Upper lobe of left lung (tissue), 6 donors: ENCODE results near the gene CELF1. TPM values are rescaled to one million over a fixed set of nuclear protein-coding genes. Genes with fewer than 3 reads are reported as not detected.

ENCODE experiments used
- ATAC-seq, 2 donors: fragments of 200-7000 bp; cut with Tn5 transposase; one replicate each; pipeline ENCODE4 v1.9.1; 2022; ENCODE audit warnings: mild to moderate bottlenecking in 2 of 2, moderate library complexity in 2 of 2; ENCODE audit not compliant: low FRiP score in 2 of 2
- DNase-seq, 2 donors: peaks; one replicate each; pipeline ENCODE4 v3.0.0-alpha.2; 2019 to 2020
- H3K27ac ChIP-seq, 4 donors: fragments of 200-600 bp; sonication (generic); one replicate each; pipeline ENCODE4 v1.5.1; 2016 to 2019
- H3K27me3 ChIP-seq, 4 donors: fragments of 200-600 bp; sonication (generic); one replicate each; pipeline ENCODE4 v1.5.1; 2017 to 2019
- H3K36me3 ChIP-seq, 4 donors: fragments of 200-600 bp; sonication (generic); one replicate each; pipeline ENCODE4 v1.5.1; 2016 to 2019
- H3K4me1 ChIP-seq, 4 donors: fragments of 200-600 bp; sonication (generic); one replicate each; pipeline ENCODE4 v1.5.1; 2018 to 2019
- H3K4me3 ChIP-seq, 4 donors: fragments of 200-600 bp; sonication (generic); one replicate each; pipeline ENCODE4 v1.5.1; 2017 to 2019; ENCODE audit warnings: mild to moderate bottlenecking in 2 of 4, moderate library complexity in 1 of 4
- H3K9me3 ChIP-seq, 4 donors: fragments of 200-600 bp; sonication (generic); one replicate each; pipeline ENCODE4 v1.5.1; 2018 to 2019
- CTCF ChIP-seq, 6 experiments: fragments of 450-650 bp in 4 of 6; fragments of 200-600 bp in 2 of 6; sonication (generic) in 2 of 6; IDR thresholded peaks; one replicate each; pipeline ENCODE4 v1.5.1; 2016 to 2019; ENCODE audit warnings: antibody characterized with exemption in 6 of 6
- EP300 ChIP-seq, 4 donors: sonication (generic); formaldehyde crosslinking; IDR thresholded peaks; one replicate each; pipeline ENCODE4 v1.5.1; 2017; ENCODE audit warnings: antibody characterized with exemption in 4 of 4, control low read depth in 2 of 4
- POLR2A ChIP-seq, 4 donors: fragments of 450-650 bp; IDR thresholded peaks; one replicate each; pipeline ENCODE4 v1.5.1; 2016 to 2017; ENCODE audit warnings: antibody characterized with exemption in 4 of 4, mild to moderate bottlenecking in 2 of 4
- POLR2AphosphoS5 ChIP-seq, 2 donors: sonication (generic); formaldehyde crosslinking; IDR thresholded peaks; one replicate each; pipeline ENCODE4 v1.5.1; 2017; ENCODE audit warnings: antibody characterized with exemption in 2 of 2
- WGBS, 2 donors: methylation state at CpG; one replicate each; pipeline ENCODE4 v1.1.5; 2017 to 2018; 5-methylcytosine and 5-hydroxymethylcytosine counted together
- total RNA-seq, 6 donors: library from RNA; depleted of rRNA in 4 of 6; stranded (reverse); fragments of >200 nt in 4 of 6; gene quantifications; one replicate each; pipeline versions ENCODE4 v1.1.0 to v1.2.1, GENCODE V29; 2016 to 2021
- donor health status: DM: no; HTN: no; CAD: no; lungs with moderate emphysema.
- donor health status: DM: no; HTN: yes; CAD: no; lungs with severe emphysema.

The CELF1 gene
- total RNA-seq, 6 donors from 2014 or later = 82.7 to 194 (median 113) TPM

GRCh38 chr11:47591764-47592163 lies 38.8 kb upstream of the CELF1 start:
- peaks cover 0 to 28% (median 13%) of the 10 kb centered on the region in 4 donors for H3K27me3 ChIP-seq
- no peaks in the 10 kb centered on the region for H3K36me3 ChIP-seq
- H3K9me3 ChIP-seq = no peaks in the 10 kb centered on the region
- no peak for DNase-seq
- no peak overlapping the region for H3K4me3 ChIP-seq
- WGBS, 2 donors = 27 to 41% methylated on average over 7 of the region's 7 CpGs
- H3K27ac ChIP-seq = no peak overlapping the region
- ATAC-seq = no peak
- TF ChIP-seq POLR2A (IDR thresholded peaks at IDR 0.05) (no peak), EP300 (IDR thresholded peaks at IDR 0.05) (no peak), POLR2AphosphoS5 (IDR thresholded peaks at IDR 0.05) (no peak), CTCF (IDR thresholded peaks at IDR 0.05) (no peak)
- H3K4me1 ChIP-seq = peaks cover 10 to 27% (median 11%) of the 10 kb centered on the region in 4 donors

GRCh38 chr11:47589977-47590861 lies 37.3 kb upstream of the CELF1 start:
- peaks cover 0 to 28% (median 13%) of the 10 kb centered on the region in 4 donors for H3K27me3 ChIP-seq
- H3K36me3 ChIP-seq = peaks cover 0 to 1% (median 0%) of the 10 kb centered on the region in 4 donors
- H3K4me3 ChIP-seq = peak overlapping the region in 3 of 4 donors; percentile 19 to 39 (median 29)
- no peak overlapping the region for H3K27ac ChIP-seq
- 69 to 70% methylated on average over 90 to 102 of the region's 122 CpGs for WGBS, 2 donors
- H3K4me1 ChIP-seq = peaks cover 10 to 27% (median 11%) of the 10 kb centered on the region in 4 donors
- TF ChIP-seq POLR2AphosphoS5 (IDR thresholded peaks at IDR 0.05) = no peak
- TF ChIP-seq POLR2A (IDR thresholded peaks at IDR 0.05) = no peak
- TF ChIP-seq CTCF (IDR thresholded peaks at IDR 0.05) = no peak
- no peak for TF ChIP-seq EP300 (IDR thresholded peaks at IDR 0.05)
- DNase-seq (peak in 1 of 2 donors; percentile 84), ATAC-seq (no peak)
- no peaks in the 10 kb centered on the region for H3K9me3 ChIP-seq

- no peak for ATAC-seq
These were observed 36.6 kb upstream of the CELF1 start for GRCh38 chr11:47589584-47589976.

GRCh38 chr11:47589118-47589517 lies 36.2 kb upstream of the CELF1 start:
- ATAC-seq (no peak), DNase-seq (no peak)
- Histone ChIP-seq H3K9me3 (no peaks in the 10 kb centered on the region), H3K27ac (no peak overlapping the region), H3K4me1 (peaks cover 7 to 22% (median 8%) of the 10 kb centered on the region in 4 donors), H3K36me3 (peaks cover 0 to 12% (median 10%) of the 10 kb centered on the region in 4 donors), H3K27me3 (peaks cover 0 to 20% (median 10%) of the 10 kb centered on the region in 4 donors), H3K4me3 (peak overlapping the region in 1 of 4 donors; percentile 39)
- TF ChIP-seq POLR2A (IDR thresholded peaks at IDR 0.05) (no peak), EP300 (IDR thresholded peaks at IDR 0.05) (no peak), CTCF (IDR thresholded peaks at IDR 0.05) (no peak), POLR2AphosphoS5 (IDR thresholded peaks at IDR 0.05) (no peak)
- 81 to 88% methylated on average over 8 to 11 of the region's 11 CpGs for WGBS, 2 donors

More at GRCh38 chr11:47589584-47589976, 36.6 kb upstream of the CELF1 start:
- Histone ChIP-seq H3K36me3 (peaks cover 0 to 7% (median 5%) of the 10 kb centered on the region in 4 donors), H3K4me3 (peak overlapping the region; percentile 19 to 39 (median 27)), H3K4me1 (peaks cover 10 to 26% (median 11%) of the 10 kb centered on the region in 4 donors), H3K27ac (no peak overlapping the region), H3K9me3 (no peaks in the 10 kb centered on the region), H3K27me3 (peaks cover 0 to 24% (median 12%) of the 10 kb centered on the region in 4 donors)
- no peak for TF ChIP-seq POLR2AphosphoS5 (IDR thresholded peaks at IDR 0.05)
- no peak for TF ChIP-seq CTCF (IDR thresholded peaks at IDR 0.05)
- no peak for TF ChIP-seq POLR2A (IDR thresholded peaks at IDR 0.05)
- TF ChIP-seq EP300 (IDR thresholded peaks at IDR 0.05) = no peak
- DNase-seq = peak in 1 of 2 donors; percentile 83
- WGBS, 2 donors = 69 to 85% methylated on average over 28 to 32 of the region's 51 CpGs
